NCI-H446 (cell line): ENCODE measurements around the gene PITX2.

Experiments used
- DNase-seq, 2 experiments: peaks; one replicate each; lab custom pipeline; 2025; lab: John Stamatoyannopoulos, UW

The PITX2 gene

DNA sequence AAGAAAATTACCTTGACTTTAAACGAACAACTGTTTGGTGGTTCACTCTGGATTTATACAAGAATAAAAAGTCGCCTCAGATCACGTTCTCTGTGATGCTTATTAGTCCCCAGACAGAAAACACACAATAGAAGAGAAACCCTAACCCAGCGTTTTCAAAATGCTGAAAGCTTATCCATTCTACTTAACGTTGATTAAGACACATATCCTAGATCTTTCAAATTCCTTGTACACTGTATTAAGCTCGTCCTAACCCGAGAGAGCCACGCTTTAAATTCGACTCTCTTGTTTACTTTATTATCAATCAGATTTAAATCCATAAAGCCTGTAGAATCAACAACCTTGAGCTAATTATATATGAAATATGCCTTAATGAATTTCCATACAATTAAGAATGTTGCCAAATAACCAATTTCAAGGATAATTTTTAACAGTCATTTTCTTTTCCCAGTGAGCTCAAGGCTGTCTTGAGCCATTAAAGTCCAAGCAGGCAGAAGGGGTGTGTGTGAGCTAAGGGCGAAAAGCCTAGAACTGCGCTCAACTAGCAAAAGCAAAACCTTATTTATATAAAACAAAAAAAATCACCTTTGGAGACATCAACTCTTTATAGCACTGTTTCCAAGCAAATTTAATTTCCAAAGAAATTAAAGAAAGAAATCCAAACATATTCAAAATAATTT, 981 bp upstream of the PITX2 start:
- no peak for DNase-seq

GRCh38 chr4:110621839-110622751, 782 bp downstream of the PITX2 start:
- DNase-seq = no peak

DNA sequence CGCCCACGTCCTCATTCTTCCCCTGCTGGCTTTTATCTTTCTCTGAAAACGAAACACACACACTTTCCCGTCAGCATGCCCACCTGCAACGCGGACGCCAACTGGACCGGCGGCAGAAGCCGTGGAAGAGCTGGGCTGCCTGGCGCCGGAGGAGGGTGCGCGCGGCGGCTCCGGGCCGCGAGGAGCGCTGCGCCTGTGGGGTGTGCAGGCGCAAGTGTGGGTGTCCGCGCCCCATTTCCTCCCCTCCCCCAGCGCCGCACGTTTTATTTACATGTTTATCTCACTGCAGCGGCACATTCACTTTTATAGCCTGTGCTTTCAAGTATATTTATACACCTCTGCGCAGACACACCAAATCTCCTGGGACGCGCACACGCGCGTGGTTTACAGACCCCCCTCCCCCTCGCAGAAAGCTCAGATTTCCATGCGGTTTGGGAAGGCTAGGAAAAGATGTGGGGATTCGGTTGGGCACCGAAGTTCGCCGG, 1.5 kb downstream of the PITX2 start:
- no peak for DNase-seq

- DNase-seq = no peak
These were observed 2.1 kb downstream of the PITX2 start for GRCh38 chr4:110620691-110621327.

DNA sequence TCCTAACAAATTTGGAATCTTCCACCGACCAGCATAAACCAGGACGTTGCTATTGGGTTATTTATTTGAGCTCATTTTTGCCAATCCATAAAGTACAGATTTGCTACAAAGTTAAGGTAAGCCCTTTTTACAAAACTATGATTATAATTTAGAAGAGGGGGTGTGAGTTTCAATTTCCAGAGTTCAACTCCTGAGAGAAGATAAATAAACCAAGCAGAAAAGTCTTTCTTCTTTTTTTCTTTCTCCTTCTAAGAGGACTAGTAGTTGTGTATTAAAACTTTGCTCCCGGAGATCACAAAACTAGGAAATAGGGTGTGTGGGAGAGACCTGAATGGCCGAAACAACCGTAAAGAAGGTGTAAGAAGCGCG, 2.6 kb downstream of the PITX2 start:
- DNase-seq = no peak

DNA sequence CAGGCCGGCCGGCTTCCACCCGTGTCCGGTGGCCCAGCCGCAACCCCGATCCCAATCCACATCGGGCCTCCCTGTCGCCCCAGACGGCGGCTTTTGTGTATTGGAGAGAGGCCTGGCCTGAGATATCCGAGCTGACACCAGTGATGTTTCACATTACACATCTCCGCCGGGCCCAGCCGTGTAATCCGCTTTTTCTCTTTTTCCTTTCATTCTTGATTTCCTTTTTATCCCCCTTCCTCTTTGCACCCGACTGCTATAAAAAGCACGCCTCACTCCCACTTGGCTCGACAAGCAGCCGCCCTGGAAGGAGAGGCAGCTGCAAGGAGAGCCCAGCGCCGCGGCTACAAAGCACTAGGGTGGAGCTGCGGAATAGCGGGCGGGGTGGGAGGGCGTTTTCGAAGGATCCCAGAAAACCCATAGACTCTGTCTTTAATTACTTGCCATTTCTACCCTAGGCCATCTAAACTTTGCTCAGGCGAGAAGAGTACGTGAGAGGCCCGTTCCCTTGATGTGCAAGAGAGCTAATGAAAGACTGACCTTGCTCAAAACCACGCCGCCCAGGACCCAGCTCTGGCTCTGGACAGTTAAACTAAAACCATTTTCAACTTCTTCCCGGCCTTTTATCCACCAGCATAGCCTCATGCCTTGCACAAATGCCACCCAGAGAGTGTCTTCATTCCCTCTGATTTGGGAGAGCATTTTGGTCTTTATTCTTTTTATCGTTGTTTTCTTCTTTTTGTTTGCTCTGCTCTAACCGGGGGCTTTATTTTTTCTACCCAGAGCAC, 3.2 kb downstream of the PITX2 start:
- no peak for DNase-seq

- DNase-seq = no peak
These were observed 4.1 kb downstream of the PITX2 start for GRCh38 chr4:110618581-110619462.

- DNase-seq = no peak
These were observed 5.0 kb downstream of the PITX2 start for GRCh38 chr4:110617646-110618580.

GRCh38 chr4:110617075-110617640, 5.7 kb downstream of the PITX2 start:
- DNase-seq = no peak

GRCh38 chr4:110616238-110617074, 6.4 kb downstream of the PITX2 start:
- DNase-seq = no peak

DNA sequence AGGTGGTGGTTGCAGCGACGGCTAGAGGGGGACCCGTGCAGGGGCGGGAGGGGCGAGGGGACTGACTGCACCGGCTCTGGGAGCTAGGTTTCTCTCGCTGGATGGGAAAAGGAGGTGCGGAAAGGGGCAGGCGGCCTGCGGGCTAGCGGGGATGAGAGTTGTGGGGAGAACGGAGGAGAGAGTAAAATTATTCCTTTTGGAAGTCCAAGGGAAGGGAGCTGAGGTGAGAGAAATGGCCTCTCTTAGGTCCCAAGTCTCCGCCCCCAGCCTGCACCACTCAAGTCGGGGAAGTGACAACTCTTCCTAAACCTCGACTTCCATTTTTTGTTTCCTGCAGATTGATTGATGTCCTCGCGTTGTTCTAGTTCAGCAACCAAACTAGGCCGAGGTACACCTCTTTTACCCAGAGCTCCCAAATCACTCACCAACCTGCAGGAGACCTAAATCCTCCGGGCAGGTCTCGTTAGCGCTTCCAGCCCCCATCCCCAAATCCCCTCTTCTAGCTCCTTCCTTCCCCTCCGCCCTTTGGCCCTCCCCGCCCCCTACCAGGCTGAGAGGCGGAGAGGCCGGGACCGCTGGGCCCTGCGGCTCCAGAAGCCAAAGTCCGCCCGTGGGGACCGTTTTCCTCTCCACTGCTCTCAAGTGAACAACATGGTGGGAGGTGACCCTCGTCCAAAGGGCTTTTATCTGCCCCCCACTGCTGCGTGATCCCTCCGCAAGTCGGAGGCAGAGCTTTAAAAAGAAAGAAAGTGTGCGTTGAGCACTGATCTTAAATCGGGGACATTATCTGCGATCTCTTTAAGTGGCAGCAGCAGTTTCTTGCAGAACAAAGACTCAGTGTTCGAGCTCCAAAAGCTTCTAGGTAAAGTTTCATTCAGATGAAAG, 7.3 kb downstream of the PITX2 start:
- DNase-seq = no peak

GRCh38 chr4:110614976-110615352, 7.9 kb downstream of the PITX2 start:
- no peak for DNase-seq

DNA sequence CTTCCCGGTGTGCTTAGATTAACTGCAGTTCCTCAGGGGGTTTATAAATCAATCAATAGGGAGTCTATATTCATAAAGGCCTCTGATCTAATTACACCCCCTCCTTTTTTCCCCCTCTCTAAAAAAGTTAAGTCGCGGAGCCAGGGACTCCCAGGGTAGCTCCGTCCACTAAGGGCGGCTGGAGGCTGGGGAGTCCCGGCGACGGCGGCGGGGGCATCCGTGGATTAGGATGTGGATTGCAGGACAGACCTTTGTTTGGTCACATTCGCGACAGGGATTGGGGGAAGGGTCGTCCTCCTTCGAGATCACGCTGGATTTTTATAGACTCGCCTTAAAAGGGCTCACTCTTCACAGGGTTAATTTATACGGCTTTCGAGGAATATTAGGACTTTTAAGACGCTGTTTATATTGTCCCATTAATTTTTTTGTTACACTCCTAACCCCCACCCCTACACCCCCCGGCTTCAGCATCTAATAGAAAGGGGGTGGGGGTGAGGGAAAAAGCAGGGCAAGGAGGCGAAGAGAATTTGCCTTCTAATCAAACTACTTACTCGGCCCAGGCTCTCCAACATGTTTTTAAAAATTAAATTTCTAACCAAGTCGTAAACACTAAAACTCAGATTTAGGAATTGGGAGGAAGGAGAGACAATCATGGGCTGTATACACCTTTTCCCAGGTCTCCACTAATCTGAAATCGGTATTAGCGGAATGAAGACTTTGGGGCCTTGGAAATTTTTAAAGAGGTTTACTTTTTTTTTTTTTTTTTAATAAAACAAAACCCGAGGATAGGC, 8.5 kb downstream of the PITX2 start:
- no peak for DNase-seq

DNA sequence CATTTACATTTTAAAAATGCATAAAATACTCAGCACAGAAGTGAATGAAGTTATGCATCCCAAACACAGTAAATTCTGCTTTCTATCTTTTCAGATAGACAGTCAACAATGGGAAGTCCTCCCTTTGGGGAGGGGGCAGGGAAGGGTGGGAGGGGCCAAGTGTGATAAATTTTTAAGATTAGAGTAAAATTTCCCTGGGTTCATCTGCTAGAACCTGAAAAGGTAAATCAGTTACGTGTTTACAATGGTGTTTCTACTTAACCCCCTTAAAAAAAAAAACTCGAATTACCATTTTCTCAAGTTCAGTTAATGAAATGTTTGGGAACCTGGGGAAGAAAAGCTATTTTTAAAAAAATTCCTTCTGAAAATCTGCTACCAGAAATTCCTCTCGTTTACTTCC, 9.1 kb downstream of the PITX2 start:
- DNase-seq = no peak

DNA sequence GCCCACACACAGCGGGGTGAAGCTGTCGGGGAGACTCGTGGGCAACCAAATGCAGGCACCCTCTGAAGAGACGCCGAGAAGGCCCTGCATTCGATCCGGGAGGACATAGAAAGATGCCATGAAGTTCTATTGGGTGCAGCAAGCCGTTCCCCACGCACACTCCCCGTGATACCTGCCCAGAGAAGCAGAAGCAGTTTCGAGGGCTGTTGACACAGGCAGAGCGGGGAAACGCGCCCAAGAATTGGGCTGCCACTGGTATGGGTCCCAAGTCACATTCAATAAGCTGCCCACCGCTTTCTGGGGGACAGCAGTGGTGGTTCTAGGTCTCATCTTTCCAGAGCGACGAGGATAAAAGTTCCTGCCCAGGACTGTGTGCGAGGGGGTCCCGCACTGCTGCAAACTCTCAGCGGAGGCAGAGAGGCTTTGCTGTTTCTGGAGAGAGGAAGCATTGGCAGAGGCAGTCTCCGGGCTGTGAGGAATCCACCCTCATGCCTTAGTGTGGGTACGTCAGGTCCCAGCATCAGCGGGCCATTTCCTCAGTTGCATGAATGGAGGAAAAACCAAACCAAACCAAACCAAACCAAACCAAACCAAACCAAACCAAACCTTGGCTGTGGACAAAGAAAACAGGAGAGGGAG, 10.1 kb downstream of the PITX2 start:
- no peak for DNase-seq

- DNase-seq = no peak
These were observed 10.9 kb downstream of the PITX2 start for GRCh38 chr4:110611968-110612447.
